Stimulated activated CD8-positive, alpha-beta memory T cell treated with anti-CD3 and anti-CD28 coated beads, Interleukin-7, amount 100 ng/mL, for 1 hour (primary cell): ENCODE results near the gene TCEAL9.
"Not testable (repeated sequence)": the region's sequence is repeated elsewhere in the genome, so short reads cannot be mapped to it uniquely, and the experiment has no call there.

Experiments used
- DNase-seq, 2 donors: peaks; one replicate each; pipeline ENCODE4 v3.0.0-alpha.2; 2020; ENCODE audit warnings: low read depth in 2 of 2

The TCEAL9 gene, protein sequence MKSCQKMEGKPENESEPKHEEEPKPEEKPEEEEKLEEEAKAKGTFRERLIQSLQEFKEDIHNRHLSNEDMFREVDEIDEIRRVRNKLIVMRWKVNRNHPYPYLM

DNA sequence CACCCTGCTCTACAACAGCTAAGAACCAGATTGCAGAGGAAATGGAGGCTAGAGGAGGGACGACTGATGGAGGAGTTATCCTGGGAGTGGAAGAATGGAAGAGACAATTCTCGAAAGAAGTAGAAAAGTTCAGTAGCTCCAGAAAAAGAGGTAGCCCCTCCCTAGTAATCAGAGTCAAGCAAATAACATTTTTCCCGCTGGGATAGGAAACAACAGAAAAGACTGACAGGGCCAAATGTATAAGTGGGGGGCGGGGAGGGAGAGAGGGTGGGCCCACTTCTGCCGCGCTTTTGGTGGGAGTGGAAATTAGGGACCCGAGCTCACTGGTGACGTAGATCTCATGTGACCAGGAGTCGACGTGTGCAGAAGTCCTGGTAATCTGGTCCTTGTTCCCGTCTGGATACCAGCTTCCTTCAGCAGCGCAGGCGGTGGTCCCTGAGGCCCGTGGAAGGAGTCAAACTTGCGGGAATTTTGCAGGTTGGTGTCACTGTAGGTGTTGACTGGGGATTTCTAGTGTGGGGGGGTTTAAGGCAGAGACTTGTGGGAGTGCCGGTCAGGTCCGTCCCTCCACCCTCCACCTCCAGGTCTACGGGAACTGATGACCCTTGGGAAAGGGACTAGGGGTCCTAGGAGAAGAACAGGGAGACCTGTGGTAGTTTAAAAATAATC is at the start of gene TCEAL9:
Gene TCEAL9, plus strand, starts transcription at position 377 of the 669 bp plus-strand sequence. CDS start 1,179 bp downstream, outside the sequence.
- DNase-seq, result no peak

DNA sequence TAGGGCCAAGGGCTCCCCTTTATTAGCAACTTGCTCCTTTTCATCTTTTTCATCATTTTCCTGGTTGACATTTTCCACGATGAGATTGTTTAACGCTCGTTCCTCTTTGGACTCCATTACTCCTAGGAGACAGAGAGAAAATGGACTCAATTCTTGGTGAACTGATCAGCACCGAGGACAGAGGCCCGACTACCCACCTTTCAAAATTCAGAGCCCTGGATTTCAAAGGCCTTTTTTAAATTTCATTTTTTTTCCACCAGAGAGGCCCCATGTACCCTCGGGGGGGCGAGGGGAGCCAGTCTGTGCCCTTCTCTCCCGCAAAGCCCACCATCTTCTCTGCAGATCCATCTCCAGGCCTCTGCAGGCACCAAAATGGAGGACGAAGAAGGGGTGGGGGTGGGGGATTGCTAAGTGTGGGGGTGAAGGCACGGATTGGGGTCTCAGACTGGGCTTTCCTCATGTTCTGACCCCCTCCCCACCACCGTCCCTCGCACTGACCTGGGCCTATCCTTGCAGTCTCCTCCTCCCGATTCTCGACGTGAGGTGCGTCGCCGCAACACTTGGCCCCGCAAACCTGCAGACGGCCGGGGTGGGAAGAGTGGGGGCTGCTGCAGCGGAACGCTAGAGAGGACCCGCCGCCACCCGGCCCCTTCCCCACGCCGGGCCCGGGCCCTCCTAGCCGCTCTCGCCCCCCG is 46.3 kb upstream of the TCEAL9 start:
- no peak for DNase-seq

DNA sequence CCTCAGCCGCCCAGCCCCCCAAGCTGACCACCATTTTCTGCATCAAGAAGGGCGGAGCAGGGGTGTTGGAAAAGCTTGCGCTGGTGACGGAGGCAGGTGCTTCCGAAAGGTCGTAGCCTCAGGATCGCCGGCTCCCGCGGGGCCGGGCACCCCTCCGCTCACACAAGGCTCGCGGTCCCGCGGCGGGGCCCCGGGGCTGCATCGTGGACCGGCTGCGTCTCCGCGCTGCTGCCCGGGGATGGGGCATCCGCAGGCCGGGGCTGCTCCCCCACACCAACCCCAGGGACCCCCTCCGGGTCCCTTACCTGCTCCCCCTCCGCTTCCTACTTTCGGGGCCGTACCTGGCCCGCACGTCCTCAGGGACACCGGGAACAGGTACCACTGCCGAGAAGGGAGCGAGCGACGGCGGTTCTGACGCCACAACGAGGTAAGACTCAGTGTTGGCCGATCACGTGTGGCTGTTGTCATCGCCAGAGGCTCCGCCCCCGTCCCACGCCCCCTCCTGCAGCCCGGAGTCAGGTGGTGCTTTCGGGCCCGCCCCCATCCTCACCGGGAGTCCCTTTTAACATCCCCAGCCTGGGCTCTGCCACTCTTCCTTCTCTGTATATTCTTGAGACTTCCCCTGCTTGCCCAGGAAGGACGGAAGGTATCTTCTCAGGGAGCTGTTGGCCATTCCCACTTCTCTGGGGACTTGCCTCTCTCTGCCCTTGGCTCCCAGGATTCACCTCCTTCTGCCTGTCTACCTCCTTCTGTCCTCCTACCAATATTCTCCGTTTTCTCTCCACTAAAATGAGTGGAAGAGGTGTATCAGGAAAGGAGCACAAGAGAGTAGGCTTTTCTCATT is 45.5 kb upstream of the TCEAL9 start, which contains the start of gene BEX2:
Gene BEX2, minus strand, starts transcription at position 436 of the 844 bp plus-strand sequence. CDS start 1,014 bp downstream, outside the sequence.
- peak; percentile 50 to 68 for DNase-seq

DNA sequence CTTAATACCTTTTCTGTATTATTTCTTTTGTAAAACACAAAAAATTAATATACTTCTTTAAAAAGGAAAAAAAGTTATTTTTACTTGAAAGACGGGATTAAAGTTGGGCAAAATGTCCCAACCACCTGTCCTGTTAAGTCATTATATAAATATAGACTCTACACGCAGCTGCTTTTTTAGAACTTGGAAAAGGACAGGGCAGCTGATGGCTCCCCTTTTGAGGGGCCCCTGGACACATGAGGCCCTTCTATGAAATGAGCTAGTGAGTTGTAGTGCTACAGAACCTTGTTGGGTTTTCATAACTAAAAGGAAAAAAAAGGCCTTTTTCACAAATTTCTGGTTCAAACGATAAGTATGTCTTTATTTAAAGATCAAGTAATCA is 44.9 kb upstream of the TCEAL9 start:
- DNase-seq, result no peak

DNA sequence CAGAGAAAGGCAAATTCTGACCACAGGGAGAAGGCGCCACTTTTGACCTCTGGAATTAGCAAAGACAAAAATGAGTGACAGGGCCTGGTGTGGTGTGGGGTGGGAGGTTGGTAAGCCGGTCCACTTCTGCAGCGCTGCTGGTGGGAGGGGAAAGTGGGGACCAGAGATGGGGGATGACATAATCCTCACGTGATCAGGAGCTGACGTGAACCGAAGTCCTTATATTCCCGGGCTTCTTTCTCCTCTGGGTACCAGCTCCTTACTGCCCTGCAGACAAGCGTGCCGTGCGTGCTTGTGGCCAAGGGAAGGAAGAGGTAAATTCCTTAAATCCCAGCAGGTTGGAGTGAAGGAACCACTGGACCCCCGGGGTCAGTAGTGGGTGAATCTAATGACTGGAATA is 26.3 kb upstream of the TCEAL9 start, which contains the start of gene TCEAL7:
Gene TCEAL7, plus strand, starts transcription at position 249 of the 400 bp plus-strand sequence. CDS start 1,165 bp downstream, outside the sequence.
- no peak for DNase-seq

DNA sequence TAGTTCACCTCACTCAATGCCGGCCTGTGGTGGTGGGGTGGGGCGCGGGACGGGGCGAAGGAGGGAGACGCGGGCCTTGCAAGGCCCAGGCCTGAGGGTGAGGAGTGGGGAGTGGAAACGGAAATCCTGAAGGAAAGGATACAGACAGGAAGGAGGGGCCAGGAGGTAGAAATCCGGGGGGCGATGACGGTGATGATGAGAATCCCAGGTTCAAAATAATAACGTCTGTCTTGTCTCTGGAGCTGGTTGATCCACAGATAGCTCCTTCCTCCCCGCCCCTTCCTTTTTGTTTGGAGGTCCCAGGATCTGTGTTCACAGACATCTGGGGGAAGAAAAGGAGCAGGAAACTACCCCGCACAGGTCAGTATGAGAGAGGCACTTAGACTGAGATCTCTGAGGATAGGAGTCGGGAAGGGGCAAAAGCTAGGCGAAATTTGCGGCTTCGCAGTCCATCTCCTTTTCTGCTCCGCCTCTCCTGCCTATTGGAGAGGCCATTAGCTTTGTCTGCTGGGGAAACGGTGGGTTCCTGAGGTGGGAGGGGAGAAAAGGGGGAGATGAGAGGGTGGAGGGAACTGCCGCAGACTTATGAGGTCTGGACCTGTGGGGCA is 25.5 kb upstream of the TCEAL9 start:
- DNase-seq, result no peak

DNA sequence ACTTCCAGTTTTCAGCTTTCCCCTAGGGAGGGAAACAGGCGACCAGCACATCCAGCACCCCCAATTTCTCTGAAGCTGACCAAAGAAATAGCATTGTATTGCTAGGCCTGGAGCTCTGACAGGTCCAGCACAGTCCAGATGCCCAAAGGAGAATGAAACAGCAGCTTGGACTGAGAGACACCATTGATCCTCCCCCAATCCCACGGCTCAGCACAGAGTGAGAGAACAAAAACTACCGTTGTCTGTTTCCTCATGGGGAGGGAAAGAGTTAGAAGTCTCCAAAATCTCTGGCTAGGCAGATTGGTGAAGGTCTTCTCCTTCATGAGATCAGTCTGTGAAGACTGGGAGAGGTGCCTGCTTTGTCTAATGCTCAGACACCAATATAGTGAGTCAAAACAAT is 17.6 kb upstream of the TCEAL9 start:
- DNase-seq, result no peak

DNA sequence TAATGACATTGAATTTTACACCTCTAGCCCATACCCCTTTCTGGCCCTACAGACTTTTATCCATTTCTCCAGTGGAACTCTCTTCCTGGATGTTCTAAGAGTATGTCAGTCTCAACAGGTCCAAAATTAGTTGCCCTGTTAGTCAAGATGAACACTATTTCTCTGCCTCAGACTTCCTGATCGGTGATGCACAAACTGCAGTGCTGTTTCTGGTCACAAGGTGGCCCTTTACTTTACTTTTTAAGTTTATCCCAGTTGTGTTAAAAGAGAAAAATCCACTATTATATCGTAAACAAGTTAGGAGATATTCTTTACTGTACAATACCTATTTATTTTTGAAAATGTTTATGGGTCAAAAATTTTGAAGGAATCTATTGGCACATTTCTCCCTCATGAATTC is 13.2 kb upstream of the TCEAL9 start:
- peak in 1 of 2 donors; percentile 2 for DNase-seq

DNA sequence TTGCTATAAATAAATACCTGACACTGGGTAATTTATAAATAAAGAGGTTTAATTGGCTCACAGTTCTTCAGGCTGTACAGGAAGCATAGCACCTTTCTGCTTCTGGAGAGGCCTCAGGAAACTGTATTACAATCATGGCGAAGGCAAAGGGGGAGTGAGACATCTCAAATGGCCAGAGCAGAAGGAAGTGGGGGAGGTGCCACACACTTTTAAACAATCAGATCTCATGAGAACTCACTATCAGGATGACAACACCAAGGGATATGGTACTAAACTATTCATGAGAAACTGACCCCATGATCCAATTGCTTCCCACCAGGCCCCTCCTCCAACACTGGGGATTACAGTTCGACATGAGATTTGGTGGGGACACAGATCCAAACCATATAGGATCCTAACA is 11.7 kb upstream of the TCEAL9 start:
- DNase-seq, result no peak

DNA sequence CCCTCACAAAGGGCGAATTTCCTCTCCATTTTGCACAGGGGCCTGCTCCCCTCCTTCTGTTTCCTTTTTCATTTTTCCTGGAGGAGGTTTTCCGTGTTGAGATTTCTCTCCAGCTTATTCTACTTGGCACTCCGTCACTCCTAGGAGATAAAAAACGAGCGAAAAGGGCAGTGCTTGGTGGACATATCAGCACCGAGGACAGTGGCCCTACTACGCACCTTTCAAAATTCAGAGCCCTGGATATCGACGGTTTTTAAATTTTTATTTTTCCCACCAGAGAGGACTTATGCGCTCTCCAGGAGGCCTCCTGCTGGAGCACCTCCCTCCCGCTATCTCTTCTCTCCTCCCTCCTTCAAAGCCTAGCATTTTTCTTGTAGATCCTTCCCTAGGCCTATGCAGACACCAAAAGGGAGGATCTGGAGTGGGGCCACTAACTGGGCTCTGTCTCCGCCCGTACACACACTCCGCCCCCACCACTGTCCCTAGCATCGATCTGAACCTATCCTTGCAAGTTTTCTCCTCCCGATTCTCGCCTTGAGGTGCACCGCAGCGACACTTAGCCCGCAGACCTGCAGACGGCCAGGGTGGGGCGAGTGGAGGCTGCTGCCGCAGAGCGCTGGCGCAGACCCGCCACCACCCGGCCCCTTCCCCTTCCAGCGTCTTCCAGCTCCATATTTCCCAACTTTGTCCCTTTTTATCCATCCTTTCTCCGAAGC is 8.5 kb upstream of the TCEAL9 start:
- DNase-seq, result no peak

DNA sequence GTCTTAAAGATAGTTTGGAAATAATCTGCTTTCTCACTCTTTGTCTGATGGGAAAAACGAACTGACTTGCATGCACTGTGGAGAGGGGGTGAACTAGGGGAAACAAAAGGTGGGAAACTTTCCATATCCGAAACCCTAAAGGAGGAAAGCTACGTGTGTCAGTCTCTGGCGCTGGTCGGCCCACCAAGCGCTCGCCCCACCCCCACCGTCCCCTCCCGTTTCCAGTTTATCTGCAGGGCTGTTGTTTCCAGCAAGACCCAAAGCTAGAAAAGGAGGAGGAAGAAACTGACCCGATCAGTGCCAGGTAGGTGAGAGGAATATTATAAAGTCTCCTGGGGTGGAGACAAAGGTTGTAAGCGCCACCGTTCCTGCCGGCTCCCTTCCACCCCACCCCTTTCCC is 552 bp downstream of the TCEAL9 start:
- DNase-seq, result no peak

DNA sequence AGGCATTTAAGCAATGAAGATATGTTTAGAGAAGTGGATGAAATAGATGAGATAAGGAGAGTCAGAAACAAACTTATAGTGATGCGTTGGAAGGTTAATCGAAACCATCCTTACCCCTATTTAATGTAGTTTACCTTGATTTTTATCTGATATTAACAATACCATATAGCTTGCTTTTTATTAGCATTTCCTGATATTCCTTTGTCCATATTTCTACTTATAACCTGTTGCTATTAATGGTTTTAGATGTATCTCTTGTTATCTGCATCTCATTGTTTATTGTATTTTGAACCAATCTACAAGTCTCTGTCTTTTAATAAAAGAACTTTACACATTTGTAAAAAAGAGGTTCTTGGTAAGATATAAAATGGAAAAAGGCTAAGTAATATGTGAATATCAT is 1.6 kb downstream of the TCEAL9 start:
- no peak for DNase-seq

DNA sequence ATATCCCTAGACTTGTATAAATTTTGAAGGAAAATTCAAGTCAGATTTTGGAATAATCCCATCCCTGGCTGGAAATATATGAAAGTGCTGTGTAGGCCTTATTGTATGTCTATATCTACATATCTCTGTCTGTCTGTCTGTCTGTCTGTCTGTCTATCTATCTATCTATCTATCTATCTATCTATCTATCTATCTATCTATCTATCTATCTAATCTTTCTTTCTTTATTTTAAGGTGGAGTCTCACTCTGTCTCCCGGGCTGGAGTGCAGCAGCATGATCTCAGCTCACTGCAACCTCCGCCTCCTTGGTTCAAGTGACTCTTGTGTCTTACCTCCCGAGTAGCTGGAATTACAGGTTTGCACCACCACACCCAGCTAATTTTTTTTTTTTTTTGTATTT is 3.3 kb downstream of the TCEAL9 start:
- DNase-seq, result not testable (repeated sequence)

DNA sequence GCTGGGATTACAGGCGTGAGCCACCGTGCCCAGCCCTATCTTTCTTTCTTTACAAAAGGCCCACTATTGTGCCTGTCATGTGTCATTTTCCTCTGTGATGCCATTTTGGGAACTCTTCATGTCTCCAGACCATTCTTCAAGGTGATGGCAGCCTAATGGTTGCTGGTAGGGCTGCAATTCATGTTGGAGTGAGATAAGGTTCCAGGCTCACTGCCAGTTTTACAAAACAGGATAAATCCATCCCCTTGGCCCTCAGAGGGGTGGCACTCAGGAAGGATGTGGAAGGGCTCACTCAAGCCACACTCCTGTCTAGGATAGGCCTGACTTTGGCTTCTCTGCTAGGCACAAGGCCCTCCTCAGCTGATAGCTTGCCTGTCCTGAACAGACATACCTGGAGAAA is 3.8 kb downstream of the TCEAL9 start:
- DNase-seq, result no peak

DNA sequence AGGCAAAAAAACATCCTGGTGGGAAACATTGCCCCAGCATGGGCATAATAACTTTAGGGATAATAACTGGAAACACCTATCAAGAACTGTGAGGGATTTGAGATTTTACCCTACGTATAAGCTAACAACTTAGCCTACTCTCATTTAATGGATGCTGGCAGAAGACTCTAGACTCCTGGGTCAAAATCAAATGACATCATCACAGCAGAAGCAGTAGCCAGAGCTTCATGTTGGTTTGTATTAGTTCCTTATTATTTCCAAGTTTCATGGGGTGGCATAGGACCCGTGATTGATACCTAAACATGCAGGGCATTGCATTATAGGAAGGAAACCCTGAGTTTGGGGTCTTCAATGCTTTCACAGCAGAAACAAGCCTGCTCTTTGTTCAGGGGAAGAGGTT is 4.6 kb downstream of the TCEAL9 start:
- no peak for DNase-seq

DNA sequence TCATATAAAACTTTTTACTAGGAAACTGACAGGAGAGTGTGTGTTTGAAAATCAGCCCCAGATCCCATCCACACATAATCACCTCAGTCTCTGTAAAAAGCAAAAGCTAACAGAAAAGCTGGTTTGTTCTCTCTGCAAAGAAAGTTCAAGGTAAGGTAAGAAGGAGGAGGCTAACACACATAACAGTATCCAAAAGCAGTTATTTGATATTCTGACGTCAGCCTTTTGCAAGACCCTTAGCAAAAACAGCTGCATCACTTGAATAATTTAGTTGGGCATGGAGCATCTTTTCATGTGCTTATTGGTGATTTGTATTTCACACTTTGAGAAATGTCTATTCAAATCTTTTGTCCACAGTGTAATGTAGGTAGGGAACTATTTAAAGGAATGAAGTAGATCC is 5.5 kb downstream of the TCEAL9 start:
- DNase-seq, result no peak

DNA sequence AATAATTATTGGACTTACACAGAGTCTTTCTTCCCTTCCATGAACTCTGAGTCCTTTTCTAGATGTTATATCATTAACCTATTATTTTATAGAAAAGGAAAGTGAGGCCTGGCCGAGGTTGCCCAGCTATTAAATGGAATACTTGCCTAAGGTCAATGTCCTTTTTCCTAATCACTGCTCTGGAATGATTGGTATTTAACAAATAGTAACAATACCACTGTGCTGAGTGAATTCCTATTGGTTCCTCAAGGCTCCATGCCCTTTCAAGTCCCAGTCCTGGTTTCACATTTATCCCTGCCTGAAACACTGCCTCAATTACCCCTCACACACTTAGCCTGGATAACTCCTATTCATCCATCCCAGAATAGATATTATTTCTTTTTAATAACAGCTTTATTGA is 6.2 kb downstream of the TCEAL9 start:
- no peak for DNase-seq

DNA sequence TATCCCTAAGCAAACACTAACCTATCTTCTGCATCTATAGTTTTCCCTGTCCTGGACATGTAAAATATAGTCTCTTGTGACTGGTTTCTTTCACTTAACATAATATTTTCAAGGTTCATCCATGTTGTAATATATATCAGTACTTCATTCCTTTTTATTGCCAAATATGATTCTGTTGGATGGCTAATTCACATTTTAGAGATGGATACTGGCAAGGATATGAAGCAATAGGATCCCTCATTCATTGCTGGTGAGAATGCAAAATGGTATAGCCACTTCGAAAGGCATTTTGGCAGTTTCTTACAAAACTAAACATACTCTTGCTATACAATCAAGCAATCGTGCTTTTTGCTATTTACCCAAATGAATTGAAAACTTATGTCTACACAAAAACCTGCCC is 6.7 kb downstream of the TCEAL9 start:
- DNase-seq, result no peak

DNA sequence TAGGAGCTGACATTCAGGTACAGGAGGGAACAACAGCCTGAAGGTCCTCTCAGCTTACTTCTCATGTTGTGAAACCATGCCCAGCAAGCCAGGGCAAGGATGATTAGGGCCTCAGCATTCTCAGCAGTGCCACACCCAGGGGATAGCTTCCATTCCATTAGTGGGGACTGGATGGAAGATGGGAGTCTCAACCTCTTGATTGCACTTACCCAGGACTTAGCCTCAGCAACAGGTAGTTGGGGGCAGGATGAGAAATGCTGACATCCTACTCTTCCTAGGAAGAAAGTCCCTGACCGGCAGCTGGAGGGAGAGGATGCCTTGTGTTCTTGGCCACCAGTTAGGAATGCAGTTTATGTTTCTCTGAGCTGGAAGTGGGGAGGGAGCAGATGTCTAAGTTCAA is 11.2 kb downstream of the TCEAL9 start:
- DNase-seq, result no peak

DNA sequence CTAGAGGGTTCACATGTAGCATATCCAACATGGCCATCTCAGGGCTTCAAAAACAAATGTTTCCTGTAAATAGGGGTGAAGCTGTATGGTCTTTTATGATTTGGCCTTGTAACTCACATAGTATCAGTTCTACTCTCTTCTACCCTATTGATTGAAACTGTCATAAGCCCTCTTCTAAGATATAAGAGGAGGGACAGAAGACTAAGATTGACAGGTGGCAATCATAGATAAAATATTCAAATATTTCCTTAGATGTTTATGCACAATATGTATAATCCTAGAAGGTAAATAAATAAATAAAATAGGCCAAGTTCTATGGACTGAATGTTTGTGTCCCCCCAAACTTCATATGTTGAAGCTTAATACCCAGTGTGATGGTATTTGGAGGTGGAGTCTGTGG is 13.2 kb downstream of the TCEAL9 start:
- DNase-seq, result no peak

DNA sequence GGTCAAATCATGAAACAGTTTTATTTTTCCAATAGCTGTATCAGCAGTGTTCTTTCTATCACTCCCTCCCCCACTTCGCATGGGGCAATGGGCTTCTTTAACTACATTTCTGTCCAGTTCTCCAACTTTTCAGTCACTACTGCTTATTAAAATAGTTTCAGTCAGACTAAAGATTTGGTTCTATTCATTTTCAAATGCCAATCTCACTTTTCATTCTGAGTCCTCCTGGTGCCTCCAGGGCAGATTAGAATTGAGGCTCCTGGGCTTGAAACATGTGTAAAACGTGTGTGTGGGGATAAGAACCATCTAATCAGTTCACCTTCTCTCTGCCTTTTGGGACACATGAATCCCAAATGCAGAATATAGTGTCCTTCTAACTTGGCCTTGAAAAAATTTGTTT is 16.6 kb downstream of the TCEAL9 start:
- no peak for DNase-seq
